Osteocyte (in vitro differentiated cells): Measurements from ENCODE around the gene XRN1. TPM values are rescaled to one million over a fixed set of nuclear protein-coding genes. Genes with fewer than 3 reads are reported as not detected.
"Not testable (repeated sequence)": the region's sequence is repeated elsewhere in the genome, so short reads cannot be mapped to it uniquely, and the experiment has no call there.

Experiments
- DNase-seq: peaks from one replicate; pipeline ENCODE4 v3.0.0; 2021; ENCODE audit warnings: mixed read lengths; ENCODE audit not compliant: unreplicated experiment; ENCODE audit errors: extremely low spot score
- H3K27ac Mint-ChIP-seq: one replicate; pipeline ENCODE4 v1.8.0; 2021; ENCODE audit warnings: mild to moderate bottlenecking, mixed read lengths; ENCODE audit not compliant: unreplicated experiment
- H3K27me3 Mint-ChIP-seq: one replicate; pipeline ENCODE4 v1.8.0; 2021; ENCODE audit warnings: mixed read lengths; ENCODE audit not compliant: unreplicated experiment
- H3K36me3 Mint-ChIP-seq: one replicate; pipeline ENCODE4 v1.8.0; 2021; ENCODE audit warnings: mixed read lengths; ENCODE audit not compliant: unreplicated experiment
- H3K4me1 Mint-ChIP-seq: one replicate; pipeline ENCODE4 v1.8.0; 2021; ENCODE audit warnings: mixed read lengths; ENCODE audit not compliant: unreplicated experiment
- H3K4me3 Mint-ChIP-seq: one replicate; pipeline ENCODE4 v1.8.0; 2021; ENCODE audit warnings: mild to moderate bottlenecking, moderate library complexity, mixed read lengths; ENCODE audit not compliant: unreplicated experiment
- H3K9me3 Mint-ChIP-seq: one replicate; pipeline ENCODE4 v1.8.0; 2021; ENCODE audit warnings: mixed read lengths; ENCODE audit not compliant: unreplicated experiment
- CTCF ChIP-seq: fragments of 200-600 bp; sonication (generic); IDR thresholded peaks from 2 replicates; pipeline ENCODE4 v1.5.0; 2021; ENCODE audit warnings: antibody characterized with exemption, mild to moderate bottlenecking, moderate library complexity
- total RNA-seq: library from RNA; stranded (reverse); gene quantifications from 2 replicates; pipeline ENCODE4 v1.2.1, GENCODE V29; 2021

Gene XRN1
- total RNA-seq, 1 donor from 2014 or later = 47.3 TPM

- H3K27ac Mint-ChIP-seq = no peak overlapping the region
- H3K36me3 Mint-ChIP-seq = peaks cover 61% of the 10 kb centered on the region
- no peaks in the 10 kb centered on the region for H3K9me3 Mint-ChIP-seq
- no peak for TF ChIP-seq CTCF
- H3K27me3 Mint-ChIP-seq = no peaks in the 10 kb centered on the region
- no peak overlapping the region for H3K4me3 Mint-ChIP-seq
- H3K4me1 Mint-ChIP-seq = no peaks in the 10 kb centered on the region
- no peak for DNase-seq
Measured at GRCh38 chr3:142356818-142357217, 91.0 kb downstream of the XRN1 start.

DNA sequence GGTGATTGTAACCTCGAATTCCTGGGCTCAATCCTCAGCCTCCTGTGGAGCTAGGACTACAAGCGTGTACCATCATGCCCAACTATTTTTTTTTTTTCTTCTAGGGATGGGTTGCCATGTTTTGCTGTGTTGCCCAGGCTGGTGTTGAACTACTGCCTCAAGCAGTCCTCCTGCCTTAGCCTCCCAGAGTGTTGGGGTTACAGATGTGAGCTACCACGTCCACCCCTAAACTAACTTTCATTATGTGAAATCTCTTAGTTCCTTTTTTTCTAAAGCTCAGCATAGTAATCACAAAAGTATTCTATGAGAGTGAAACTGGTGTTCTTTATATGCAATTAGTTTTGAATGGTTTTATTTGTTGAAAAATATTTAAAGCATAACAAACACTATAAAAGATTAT is 92.1 kb downstream of the XRN1 start:
- DNase-seq = no peak

DNA sequence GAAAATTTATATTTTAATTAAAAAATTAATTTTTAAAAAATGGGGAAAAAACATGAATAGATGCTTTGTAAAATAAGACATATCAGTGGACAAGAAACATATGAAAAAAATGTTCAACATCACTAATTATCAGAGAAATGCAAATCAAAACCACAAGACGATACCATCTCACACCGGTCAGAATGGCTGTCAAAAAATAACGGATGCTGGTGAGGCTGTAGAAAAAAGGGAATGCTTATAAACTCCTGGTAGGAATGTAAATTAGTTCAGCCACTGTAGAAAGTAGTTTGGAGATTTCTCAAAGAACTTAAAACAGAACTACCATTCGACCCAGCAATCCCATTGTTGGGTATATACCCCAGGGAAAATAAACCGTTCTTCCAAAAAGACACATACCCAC is 93.8 kb downstream of the XRN1 start:
- H3K9me3 Mint-ChIP-seq = no peaks in the 10 kb centered on the region
- H3K36me3 Mint-ChIP-seq = peaks cover 48% of the 10 kb centered on the region
- TF ChIP-seq CTCF = no peak
- no peaks in the 10 kb centered on the region for H3K4me1 Mint-ChIP-seq
- H3K27me3 Mint-ChIP-seq = no peaks in the 10 kb centered on the region
- no peak overlapping the region for H3K27ac Mint-ChIP-seq
- H3K4me3 Mint-ChIP-seq = no peak overlapping the region
- DNase-seq = no peak

More for the DNA sequence above, 92.1 kb downstream of the XRN1 start:
- Mint-ChIP-seq H3K4me3 (no peak overlapping the region), H3K36me3 (peaks cover 53% of the 10 kb centered on the region), H3K4me1 (no peaks in the 10 kb centered on the region), H3K27me3 (no peaks in the 10 kb centered on the region), H3K9me3 (no peaks in the 10 kb centered on the region), H3K27ac (no peak overlapping the region)
- TF ChIP-seq CTCF = no peak

DNA sequence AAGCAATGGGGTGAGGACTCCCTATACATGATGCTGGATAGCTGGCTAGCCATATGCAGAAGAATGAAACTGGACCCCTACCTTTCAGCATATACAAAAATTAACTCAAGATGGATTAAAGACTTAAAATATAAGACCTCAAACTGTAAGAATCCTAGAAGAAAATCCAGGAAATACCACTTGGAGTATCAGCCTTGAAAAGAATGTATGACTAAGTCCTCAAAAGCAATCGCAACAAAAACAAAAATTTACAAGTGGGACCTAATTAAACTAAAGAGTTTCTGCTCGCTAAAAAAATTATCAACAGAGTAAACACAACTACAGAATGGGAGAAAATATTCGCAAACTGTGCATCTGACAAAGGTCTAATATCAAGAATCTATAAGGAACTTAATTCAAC is 94.3 kb downstream of the XRN1 start:
- no peak overlapping the region for H3K27ac Mint-ChIP-seq
- no peak for TF ChIP-seq CTCF
- peaks cover 51% of the 10 kb centered on the region for H3K36me3 Mint-ChIP-seq
- no peak for DNase-seq
- H3K4me3 Mint-ChIP-seq = no peak overlapping the region
- H3K27me3 Mint-ChIP-seq = no peaks in the 10 kb centered on the region
- H3K9me3 Mint-ChIP-seq = no peaks in the 10 kb centered on the region
- H3K4me1 Mint-ChIP-seq = no peaks in the 10 kb centered on the region

DNA sequence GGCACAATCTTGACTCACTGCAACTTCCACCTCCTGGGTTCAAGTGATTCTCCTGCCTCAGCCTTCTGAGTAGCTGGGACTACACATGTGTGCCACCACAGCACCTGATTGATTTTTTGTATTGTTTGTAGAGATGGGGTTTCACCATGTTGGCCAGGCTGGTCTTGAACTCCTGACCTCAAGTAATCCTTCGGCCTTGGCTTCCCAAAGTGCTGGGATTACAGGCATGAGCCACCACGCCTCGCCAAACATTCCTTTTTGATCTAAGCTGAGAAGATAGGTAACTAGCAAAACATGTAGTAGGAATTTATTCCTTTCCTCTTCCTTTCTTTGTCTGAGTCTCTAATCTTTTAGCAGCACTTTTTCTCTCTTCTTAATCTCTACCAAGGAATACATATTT is 95.1 kb downstream of the XRN1 start:
- not testable (repeated sequence) for H3K27ac Mint-ChIP-seq, H3K27me3 Mint-ChIP-seq, H3K9me3 Mint-ChIP-seq, H3K4me1 Mint-ChIP-seq, H3K4me3 Mint-ChIP-seq, DNase-seq
- H3K36me3 Mint-ChIP-seq = peaks cover 48% of the 10 kb centered on the region

DNA sequence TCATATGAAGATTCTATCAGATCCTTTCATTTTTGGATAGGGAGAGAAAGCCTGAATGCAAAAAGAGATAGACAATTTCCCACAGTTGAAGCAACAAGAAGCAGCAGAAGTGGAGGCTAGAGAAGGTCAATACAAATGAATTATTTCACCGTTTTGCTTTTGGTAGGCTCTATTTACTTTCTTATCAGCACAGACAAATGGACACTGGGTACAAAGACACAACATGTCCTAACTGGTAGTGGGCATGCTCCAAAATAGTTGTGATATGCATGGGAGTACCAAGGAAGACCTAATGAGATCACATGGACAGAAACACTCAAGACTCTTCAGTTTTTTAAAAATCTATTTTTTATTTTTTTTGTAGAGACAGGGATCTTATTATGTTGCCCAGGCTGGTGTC is 99.4 kb downstream of the XRN1 start:
- Mint-ChIP-seq H3K9me3 (no peaks in the 10 kb centered on the region), H3K36me3 (peaks cover 43% of the 10 kb centered on the region), H3K4me3 (no peak overlapping the region), H3K27me3 (no peaks in the 10 kb centered on the region), H3K27ac (no peak overlapping the region), H3K4me1 (no peaks in the 10 kb centered on the region)
- TF ChIP-seq CTCF = no peak
- DNase-seq = no peak
